GM19193 (cell line): Measurements from ENCODE around the gene ARHGAP25.

ENCODE experiments used
- POLR2A ChIP-seq: IDR thresholded peaks from 4 replicates; pipeline ENCODE4 v1.6.1; 2011; ENCODE audit not compliant: insufficient read depth, insufficient read length; ENCODE audit errors: extremely low read depth

Gene ARHGAP25

DNA sequence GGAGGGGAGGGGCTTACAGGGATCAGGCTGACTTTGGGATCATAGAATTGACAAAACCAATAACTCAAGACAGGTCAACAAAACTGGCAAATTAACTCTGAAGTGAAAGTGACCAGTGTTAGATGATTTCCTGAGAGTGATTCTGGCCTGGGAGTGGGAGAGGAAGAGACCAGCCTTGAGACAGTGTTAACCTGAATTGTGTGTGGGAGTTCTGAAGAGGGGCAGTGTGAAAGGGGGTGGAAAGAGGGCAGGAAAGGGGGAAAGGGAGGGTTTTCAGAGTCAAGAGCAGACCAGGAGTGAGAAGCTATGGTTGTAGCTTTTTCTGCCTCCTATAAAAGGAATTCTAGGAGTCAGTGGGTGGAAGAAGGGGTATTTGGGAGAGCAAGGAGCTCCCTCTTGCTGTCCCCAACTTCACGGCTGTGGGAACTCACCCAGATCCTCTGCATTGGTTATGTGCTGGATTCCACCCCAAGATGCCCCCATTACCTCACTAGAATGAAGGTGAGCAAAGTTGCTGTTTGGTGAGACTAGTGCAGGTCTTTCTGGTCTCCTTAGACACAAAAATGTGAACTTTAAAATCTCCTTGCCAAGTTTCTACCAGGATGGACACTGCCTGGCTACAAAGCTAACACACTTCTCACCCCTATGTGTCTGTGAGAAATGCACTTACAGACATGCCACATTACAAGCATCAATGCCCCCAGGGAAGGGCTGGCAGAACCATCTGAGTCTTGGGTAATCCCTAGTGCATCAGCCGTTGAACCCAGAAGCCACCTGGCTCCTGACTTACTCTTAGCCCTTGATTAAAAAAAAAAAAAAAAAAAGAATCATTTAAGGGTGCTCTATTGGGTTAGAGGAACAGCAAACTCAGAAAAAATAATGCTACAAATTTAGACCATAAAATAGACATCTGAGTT lies 75.0 kb downstream of the ARHGAP25 start:
- no peak for TF ChIP-seq POLR2A

DNA sequence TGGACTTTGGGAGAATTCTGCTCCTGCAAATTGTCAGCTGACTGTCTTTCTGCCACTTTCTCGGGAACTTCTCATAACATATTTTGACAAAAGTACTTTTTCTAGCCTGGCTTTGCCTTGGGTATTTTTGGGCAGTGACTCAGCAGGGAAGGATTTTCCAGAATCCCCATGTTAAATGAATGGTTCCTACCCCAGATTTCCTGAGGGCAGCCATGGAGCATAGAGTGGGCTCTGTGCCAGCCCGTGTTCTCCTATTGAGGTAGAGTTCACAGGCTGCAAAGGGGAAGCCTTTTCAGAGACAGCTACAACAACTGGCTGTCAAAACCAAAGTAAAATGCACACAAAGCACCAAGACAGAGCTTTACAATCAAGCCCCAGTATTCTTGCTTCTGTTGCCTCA lies 76.8 kb downstream of the ARHGAP25 start:
- no peak for TF ChIP-seq POLR2A

DNA sequence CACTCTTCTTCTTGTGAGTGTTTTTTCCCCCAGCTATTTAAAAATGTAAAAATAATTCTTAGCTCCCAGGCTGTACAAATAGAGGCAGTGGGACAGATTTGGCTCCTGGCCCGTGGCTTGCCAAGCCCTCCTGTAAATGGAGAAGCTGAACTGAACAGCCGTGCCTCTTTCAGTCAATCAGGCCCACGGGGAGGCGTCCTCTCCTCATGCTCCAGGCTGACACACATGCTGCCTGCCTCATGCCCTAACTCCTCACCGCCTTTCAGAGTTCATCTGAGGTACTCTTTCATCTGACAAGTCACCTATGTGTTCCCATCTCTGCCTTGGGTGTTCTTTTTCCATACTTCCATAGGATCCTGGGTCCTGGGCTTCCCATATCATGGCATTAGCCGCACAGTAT lies 77.6 kb downstream of the ARHGAP25 start:
- no peak for TF ChIP-seq POLR2A

DNA sequence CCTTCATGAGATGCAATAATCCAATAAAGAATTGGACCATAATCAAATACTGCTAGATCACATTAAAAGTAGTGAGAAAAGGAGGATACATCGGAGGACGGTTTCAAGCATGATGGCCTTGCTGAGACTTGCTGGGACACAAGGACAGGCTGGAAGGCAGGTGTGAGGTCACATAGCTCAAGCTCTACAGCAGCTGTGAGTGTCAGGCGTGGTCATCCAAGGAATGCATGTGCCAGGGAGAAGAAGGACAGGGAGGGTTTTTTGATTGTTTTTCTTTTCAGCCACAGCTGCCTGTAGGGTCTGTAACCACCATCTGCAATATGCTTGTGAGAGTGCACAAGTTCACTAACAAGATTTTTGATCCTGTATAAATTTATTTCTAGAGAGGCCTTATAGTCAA lies 79.0 kb downstream of the ARHGAP25 start:
- no peak for TF ChIP-seq POLR2A

DNA sequence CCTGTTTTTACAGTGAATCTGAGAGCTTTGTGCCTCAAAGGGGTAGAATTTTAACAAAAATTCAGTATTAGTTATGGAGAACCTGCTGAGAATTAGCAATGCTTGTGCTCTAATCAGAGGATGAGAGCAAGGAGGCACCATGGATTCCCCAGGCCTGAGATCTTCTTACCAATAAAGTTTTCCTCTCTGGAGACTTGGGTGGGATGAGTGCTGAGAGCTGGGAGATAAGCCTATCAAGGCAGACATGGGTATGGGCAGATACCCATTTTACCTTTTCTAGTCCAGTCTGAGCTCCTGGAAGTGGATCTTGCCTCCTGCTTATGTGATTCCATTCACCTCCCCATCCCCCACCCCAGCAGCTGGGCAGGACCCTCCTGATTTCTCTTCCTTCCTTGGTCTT lies 82.7 kb downstream of the ARHGAP25 start:
- no peak for TF ChIP-seq POLR2A

DNA sequence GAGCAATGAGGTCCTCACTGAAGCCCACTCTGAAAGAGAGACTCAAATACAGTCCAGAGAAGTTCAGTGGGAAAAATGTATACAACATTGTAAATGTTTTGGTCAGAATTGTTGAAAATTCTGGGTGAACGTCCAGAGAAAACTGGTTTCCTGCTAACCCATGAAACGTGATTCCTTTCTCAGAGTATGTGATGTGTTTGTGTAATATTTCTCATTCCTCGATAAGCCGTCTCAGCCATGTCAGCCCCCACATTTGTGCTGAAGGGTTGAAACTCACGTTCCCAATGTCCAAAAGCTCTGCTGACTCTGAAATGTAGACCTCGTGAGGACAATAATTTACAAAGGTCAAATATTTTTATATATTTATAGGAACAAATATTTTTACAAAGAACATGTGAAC lies 84.9 kb downstream of the ARHGAP25 start:
- TF ChIP-seq POLR2A = no peak

DNA sequence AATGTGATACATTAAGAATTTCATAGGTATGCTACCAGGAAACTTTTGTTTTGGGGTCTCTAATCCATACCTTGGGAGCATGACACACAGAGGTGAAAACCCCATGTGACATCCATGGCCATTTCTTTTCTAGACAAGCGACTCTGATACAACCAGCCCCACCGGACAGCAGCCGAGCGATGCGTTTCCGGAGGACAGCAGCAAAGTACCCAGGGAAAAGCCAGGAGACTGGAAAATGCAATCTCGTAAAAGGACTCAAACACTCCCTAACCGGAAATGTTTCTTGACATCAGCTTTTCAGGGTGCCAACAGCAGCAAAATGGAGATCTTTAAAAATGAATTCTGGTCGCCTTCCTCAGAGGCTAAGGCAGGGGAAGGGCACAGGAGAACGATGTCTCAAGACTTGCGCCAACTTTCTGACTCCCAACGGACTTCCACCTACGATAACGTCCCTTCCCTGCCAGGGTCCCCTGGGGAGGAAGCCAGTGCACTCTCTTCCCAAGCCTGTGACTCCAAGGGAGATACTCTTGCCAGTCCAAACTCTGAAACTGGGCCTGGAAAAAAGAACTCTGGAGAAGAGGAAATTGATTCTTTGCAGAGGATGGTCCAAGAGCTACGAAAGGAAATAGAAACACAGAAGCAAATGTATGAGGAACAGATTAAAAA lies 87.7 kb downstream of the ARHGAP25 start:
- no peak for TF ChIP-seq POLR2A

DNA sequence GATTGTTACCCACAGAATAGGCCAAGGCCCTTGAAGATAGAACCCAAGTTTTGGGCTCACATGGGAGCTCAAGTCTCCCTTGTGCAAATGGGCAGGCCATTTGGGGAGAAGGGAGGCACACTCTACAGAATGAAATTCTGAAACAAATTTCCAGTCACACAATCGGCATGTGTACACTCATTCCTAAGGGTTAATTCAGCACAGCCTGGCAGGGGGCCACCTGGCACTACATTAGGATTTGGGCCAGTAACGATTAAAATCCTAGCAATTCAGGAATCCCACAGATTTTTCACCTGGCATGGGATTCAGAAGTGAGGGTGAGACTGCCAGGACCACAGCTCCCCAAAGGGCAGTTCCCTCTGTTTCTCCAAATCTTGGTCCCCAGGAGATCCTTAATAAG lies 90.2 kb downstream of the ARHGAP25 start:
- no peak for TF ChIP-seq POLR2A

DNA sequence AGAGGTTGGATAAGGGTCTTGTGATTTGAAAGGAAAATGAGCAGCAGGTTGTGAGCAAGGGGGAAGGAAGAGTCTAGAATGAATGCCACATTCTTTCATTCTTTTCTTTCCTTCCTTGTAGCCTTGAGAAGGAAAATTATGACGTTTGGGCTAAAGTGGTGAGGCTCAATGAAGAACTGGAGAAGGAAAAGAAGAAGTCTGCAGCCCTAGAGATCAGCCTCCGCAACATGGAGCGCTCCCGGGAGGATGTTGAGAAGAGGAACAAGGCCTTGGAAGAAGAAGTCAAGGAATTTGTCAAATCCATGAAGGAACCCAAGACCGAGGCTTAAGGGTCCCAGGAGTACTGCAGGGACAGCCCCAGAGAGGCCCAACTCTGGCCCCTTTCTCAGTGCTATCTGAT lies 91.3 kb downstream of the ARHGAP25 start:
- TF ChIP-seq POLR2A = no peak

DNA sequence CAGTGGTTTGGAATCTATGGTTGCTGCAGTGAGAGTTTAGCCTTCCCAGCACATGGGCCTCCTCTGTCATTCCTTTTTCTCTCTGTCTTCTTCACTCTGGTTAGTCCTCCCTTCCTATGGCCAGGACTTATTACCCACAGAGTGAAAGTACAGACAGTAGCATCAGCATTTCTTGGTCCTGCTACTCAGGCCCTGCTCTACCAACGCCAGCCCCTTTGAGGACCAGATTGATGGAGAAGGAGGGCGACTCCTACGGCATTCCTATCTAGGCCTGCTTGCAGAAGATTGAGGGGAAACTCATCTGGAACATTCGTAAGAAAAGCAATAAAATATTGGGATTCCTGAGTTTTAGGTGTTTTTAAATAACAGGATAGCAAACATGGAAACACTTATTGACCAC lies 93.1 kb downstream of the ARHGAP25 start:
- TF ChIP-seq POLR2A = no peak

DNA sequence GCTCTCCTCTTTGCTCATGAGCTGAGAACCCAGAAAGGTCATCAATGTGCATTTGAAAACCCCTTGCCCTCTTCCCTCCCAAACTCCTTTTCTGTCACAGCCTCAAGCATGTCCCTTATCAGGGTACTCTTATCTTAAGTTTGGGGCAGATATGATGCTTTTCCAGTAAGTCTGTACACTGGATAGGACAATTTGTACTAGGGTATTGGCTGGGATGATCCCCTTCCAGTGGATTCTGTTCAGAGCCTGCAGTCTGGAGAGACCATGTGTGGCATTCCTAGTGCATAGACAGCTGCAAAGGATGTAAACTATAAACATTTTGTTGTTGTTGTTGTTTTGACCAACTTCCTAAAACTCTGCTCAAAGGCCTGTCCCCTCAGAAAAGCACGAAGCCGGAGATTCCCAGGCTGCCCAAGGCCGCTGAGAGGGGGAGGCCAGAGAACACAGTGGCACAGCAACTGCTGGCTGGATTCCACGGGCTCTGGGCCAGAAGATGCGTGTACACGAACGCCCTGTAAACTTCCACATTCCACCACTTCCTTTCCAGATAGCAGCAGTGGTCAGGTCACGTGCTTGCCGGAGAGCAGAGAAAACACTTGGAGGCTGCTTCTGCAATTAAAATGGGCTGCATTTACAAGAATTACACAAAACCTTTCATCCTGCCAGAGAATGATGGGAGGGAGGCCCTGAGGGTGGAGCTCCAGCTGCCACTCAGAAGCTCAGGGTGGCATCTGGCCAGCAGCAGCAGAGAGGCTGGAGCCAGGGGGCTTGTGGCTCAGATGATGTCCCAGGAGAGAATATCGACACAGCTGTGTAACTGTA lies 94.5 kb downstream of the ARHGAP25 start:
- no peak for TF ChIP-seq POLR2A

DNA sequence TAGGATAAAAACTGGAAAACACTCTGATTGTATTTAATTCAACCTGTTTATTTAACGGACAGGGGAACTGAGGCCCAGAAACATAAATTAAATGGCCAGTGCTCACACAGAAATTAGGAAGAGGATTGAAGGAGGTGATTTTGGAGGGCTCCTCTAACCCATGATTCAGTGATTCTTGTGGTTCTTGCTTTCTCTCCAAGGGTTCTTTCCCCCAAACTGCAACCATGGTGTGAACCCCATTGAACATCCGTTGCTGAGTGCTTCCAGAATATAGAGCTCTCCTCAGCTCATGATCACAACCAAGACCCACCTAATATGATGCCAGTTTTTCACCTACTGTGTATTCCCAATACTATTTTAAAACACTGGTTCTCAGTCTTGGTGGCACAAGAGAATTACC lies 95.1 kb downstream of the ARHGAP25 start:
- no peak for TF ChIP-seq POLR2A

DNA sequence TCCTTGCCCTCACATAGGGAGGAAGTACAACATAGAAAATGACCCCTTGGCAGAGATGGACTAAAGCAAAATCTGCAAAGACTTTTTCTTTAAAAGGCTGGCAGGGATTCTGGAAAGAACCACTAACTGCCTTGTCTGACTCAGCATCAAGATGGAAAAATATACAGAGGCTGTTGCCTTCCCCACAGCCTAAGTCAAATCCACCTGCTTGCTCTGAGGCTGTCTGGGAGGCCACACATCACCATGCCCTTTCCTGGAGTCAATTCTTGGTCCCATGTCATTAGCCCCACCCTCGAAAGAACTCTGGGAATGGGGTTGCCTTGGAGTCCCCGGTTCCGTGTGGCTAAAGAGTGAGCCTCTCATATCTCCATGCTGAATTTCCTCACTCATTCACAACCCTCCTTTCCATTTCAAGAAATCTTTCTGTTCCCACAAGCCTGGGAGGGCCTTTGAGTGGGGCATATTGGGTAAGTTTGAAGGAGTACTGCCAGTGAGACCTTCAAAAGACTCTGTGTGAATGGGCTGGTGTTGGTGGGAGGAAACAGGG lies 97.1 kb downstream of the ARHGAP25 start:
- TF ChIP-seq POLR2A = no peak

DNA sequence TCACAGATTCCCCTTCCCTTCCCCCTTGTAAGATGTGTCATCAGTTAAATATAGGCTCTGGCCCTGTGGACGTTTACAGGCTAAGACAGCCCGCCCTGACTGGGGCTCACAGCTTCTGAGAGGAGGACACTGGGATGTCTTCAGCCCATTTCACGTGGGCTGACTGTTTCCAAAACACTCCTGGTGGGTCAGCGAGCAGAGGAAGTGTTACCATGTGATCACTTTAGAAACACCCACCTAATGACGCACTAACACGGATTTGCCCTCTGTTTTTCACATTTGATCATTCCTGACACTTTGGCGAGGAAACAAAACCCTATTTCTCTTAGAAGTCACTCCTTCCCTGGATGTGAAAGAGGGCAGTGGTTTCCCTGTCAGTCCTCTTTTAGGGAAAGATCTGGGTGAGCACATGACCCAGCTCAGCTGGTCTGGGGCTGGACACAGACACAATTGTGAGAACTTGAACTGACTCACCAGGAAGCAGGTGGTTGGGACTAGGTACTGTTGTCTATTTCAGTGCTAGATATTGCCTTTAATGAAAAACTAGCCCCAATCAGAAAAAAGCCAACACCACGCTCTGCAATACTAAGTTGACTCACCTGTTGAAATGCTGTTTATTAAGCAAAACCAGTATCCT lies 97.7 kb downstream of the ARHGAP25 start:
- no peak for TF ChIP-seq POLR2A

DNA sequence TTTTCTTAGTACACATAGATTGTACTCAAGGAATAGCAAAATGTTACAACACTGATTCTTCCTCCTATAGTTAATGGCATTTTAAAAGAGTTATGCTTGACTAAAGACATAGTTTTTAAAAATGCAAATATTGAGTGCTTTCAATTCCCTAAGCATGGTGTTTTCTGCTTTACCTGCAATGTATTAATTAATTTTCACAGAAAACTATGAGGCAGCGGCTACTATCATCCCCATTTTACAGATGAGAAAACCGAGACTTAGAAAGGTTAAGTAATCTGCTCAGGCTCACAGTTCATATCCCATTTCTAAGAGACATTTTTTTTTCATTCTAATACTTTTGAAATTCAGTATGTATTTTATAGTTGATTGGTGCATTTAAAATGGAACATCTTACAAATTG lies 98.6 kb downstream of the ARHGAP25 start:
- TF ChIP-seq POLR2A = no peak

DNA sequence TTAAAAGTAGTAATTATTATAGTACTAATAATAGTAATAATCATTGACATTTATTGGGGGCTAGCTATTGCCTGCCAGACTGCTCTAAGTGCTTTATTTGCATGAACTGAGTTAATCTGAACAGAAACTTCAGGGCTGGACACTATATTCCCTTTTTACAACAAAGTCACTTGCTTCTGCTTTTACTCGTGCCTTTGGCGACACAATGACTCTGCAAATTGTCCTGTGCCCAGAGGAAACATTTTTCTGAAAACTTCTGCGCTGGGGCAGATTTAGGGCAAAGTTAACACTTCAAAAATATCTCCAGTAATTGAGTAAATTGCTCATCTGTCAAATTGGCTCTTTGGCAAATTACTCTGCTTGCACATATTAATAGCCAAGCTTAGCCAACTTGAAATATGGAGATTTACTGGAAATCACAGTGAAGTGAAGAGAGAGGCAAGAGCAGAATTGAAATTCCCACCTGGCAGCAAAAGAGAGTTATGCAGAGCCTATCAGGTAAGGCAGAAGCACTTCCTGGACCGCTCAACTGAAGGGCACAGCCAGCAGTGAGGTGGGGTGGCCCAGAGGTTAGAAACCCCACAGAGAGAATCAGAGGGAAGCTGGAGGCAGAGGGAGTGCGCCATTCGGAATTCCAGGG lies 100.2 kb downstream of the ARHGAP25 start:
- TF ChIP-seq POLR2A = no peak
